OCI-LY7 (cell line): Measurements from ENCODE around the gene TRAPPC10. TPM values are rescaled to one million over a fixed set of nuclear protein-coding genes. Genes with fewer than 3 reads are reported as not detected.

Source experiments
- Bru-seq: library from RNA; stranded (reverse); fragments of 400-500 nt; gene quantifications from one replicate; lab custom pipeline; 2021; lab: Mats Ljungman, UMichigan
- BruChase-seq, 2 experiments: library from RNA; stranded (reverse); fragments of 400-500 nt; gene quantifications; one replicate each; lab custom pipeline; 2021; lab: Mats Ljungman, UMichigan
- BruUV-seq: library from RNA; stranded (reverse); fragments of 400-500 nt; replicated peaks from 2 replicates; lab custom pipeline; 2021; lab: Mats Ljungman, UMichigan
- CTCF ChIA-PET: fragments of 300-600 bp; sonication (Branson Sonifier 250); formaldehyde crosslinking; loops from one replicate; lab custom pipeline; 2022; ENCODE audit warnings: antibody characterized with exemption; ENCODE audit not compliant: unreplicated experiment; lab: Charles Lee
- POLR2A ChIA-PET: fragments of 300-600 bp; sonication (Branson Sonifier 250); formaldehyde crosslinking; loops from one replicate; lab custom pipeline; 2022; ENCODE audit warnings: antibody characterized with exemption; lab: Charles Lee
- DNase-seq: peaks from one replicate; pipeline ENCODE4 v3.0.0-alpha.2; 2015; ENCODE audit warnings: low spot score
- H2AFZ ChIP-seq: fragments of 200-600 bp; sonication (generic), shearing (Covaris generic); 2 replicates; pipeline ENCODE4 v1.6.1; 2014; ENCODE audit warnings: mild to moderate bottlenecking, antibody characterized with exemption, low read length, moderate library complexity
- H3K27ac ChIP-seq: fragments of 200-600 bp; sonication (generic); 2 replicates; pipeline ENCODE4 v1.5.1; 2014; ENCODE audit warnings: mixed run types, low read depth, mild to moderate bottlenecking, moderate library complexity, low read length, inconsistent platforms; ENCODE audit not compliant: poor library complexity, severe bottlenecking
- H3K36me3 ChIP-seq: fragments of 200-600 bp; sonication (generic); 2 replicates; pipeline ENCODE4 v1.6.1; 2014; ENCODE audit warnings: mild to moderate bottlenecking, antibody characterized with exemption, low read length, moderate library complexity, mixed read lengths; ENCODE audit not compliant: insufficient read depth
- H3K4me1 ChIP-seq: fragments of 200-600 bp; sonication (generic); 2 replicates; pipeline ENCODE4 v1.5.1; 2014; ENCODE audit warnings: mild to moderate bottlenecking, low read length; ENCODE audit not compliant: insufficient read depth, poor library complexity, severe bottlenecking
- H3K4me2 ChIP-seq: fragments of 200-600 bp; sonication (generic); 2 replicates; pipeline ENCODE4 v1.6.1; 2014; ENCODE audit warnings: mild to moderate bottlenecking, low read length
- H3K4me3 ChIP-seq: fragments of 200-600 bp; sonication (generic); 2 replicates; pipeline ENCODE4 v1.5.1; 2014; ENCODE audit warnings: mild to moderate bottlenecking, low read depth, low read length; ENCODE audit not compliant: poor library complexity, severe bottlenecking
- H3K79me2 ChIP-seq: fragments of 200-600 bp; sonication (generic); 2 replicates; pipeline ENCODE4 v1.6.1; 2016; ENCODE audit warnings: low read depth, mild to moderate bottlenecking, low read length, moderate library complexity, mixed read lengths; ENCODE audit not compliant: insufficient read depth
- H3K9me2 ChIP-seq: fragments of 200-600 bp; sonication (generic); 2 replicates; pipeline ENCODE4 v1.6.1; 2016; ENCODE audit warnings: mild to moderate bottlenecking, low read length, mixed read lengths; ENCODE audit not compliant: insufficient read depth
- H3K9me3 ChIP-seq: fragments of 200-600 bp; sonication (generic); 2 replicates; pipeline ENCODE4 v1.6.1; 2014; ENCODE audit warnings: mild to moderate bottlenecking, mixed run types, low read length, mixed read lengths
- H4K20me1 ChIP-seq: fragments of 200-600 bp; sonication (generic); 2 replicates; pipeline ENCODE4 v1.6.1; 2014; ENCODE audit warnings: mild to moderate bottlenecking, antibody characterized with exemption, low read length, moderate library complexity, mixed read lengths; ENCODE audit not compliant: insufficient read depth
- CTCF ChIP-seq: fragments of 200-600 bp; sonication (generic); conservative IDR thresholded peaks from 2 replicates; pipeline ENCODE4 v1.5.1; 2014; ENCODE audit warnings: mild to moderate bottlenecking, antibody characterized with exemption, low read length, moderate library complexity, mixed read lengths
- EZH2phosphoT487 ChIP-seq: fragments of 200-600 bp; sonication (generic); IDR thresholded peaks from 2 replicates; pipeline ENCODE4 v1.6.1; 2018; ENCODE audit warnings: low read depth, borderline replicate concordance, mild to moderate bottlenecking, mixed run types, antibody characterized with exemption, low read length, moderate library complexity, mixed read lengths
- intact Hi-C: fragments of 100-400 bp; cut with micrococcal nuclease; formaldehyde crosslinking; loops from one replicate; pipeline ENCODE4 v1.10.0; 2022; ENCODE audit not compliant: unreplicated experiment
- long read RNA-seq: library from polyadenylated mRNA; stranded (forward); transcript quantifications from one replicate; pipeline ENCODE4 v2.0.0, GENCODE V29; 2022
- total RNA-seq, 2 experiments: library from RNA; depleted of rRNA in 1 of 2; stranded (reverse); fragments of >200 nt in 1 of 2; shearing (Covaris generic) in 1 of 2; gene quantifications; 2 replicates each; pipeline ENCODE4 v1.2.3, GENCODE V29; 2014 to 2022

TRAPPC10 gene
- total RNA-seq (2014; rRNA removed; shearing (Covaris generic)) (29.9 and 37.4 TPM in 2 replicates), total RNA-seq (2022) (54.7 and 62.5 TPM in 2 replicates), Bru-seq, nascent RNA (percentile 82 among the genes with signal in this experiment), BruChase-seq, experiment 1, labeled RNA remaining after a 6-hour chase (percentile 89 among the genes with signal in this experiment), BruChase-seq, experiment 2, labeled RNA remaining after a 2-hour chase (percentile 82 among the genes with signal in this experiment)
- long read RNA-seq, full-length matches to known transcripts, result 5 of 31 reads
- long read RNA-seq, partial matches to known transcripts, result 11 of 31 reads
- long read RNA-seq, other reads (novel, unspliced or antisense), result 15 of 31 reads

DNA sequence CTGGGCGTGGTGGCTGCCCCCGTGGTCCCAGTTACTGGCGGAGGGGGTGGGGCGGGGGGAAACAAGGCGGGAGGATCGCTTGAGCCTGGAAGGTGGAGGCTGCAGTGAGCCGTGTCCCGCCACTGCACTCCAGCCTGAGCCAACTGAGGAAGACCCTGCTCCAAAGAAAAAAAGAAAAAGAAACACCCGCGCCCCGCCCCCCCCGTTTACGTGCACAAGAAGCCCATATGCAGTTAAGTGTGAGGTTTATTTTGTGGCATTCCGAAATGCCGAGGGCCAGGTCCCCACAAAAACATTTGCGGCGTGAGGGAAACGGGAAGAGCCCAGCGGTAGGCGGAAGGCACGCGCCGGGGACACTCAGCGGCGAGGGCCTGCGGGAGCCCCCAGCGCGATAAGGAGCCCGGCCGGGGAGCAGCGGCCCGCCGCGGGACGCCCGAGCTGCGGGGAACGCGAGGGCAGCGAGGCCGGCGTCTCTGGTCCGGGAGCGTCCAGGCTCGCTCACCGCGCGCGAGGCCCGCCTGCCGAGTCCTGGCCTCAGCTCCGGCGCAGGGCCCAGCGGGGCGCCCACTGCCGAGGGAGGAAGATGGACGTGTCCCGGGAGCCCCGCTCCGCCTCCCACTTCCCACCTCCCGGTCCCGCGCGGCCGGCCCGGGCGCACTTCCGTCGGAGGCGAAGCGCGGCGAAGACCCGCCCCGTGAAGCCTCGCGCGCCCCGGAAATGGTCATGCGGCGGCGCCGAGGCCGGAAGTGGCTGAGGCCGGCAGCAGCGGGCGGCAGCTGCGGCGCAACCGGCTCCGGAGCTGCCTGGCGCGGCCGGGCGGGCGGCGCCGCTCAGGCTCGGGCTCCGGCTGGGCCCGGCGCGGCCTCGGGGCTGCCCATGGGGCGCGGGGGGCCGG is at the start of gene TRAPPC10:
TSS of gene TRAPPC10 (plus strand) at position 731 of the 895 bp plus-strand sequence. CDS start 185 bp downstream, outside the sequence.
- peak within 1 kb of the TSS; percentile 84 for H3K4me3 ChIP-seq
- H3K27ac ChIP-seq, result peak within 1 kb of the TSS; percentile 75
- ChIA-PET CTCF (interaction anchor here (0.6 kb wide), 1 partner anchor 9 kb away, joined by 9 read pairs; no protein-coding TSS in a partner anchor), POLR2A (interaction anchor here (0.6 kb wide), 1 partner anchor 146 kb away, joined by 3 read pairs; no protein-coding TSS in a partner anchor)
- intact Hi-C loops, result no loop called here
- H4K20me1 ChIP-seq, result peaks cover 19% of the 10 kb centered on the region; the same call in 1 of the 2 replicates
- no peaks in the 10 kb centered on the region for H3K9me3 ChIP-seq
- peaks cover 45% of the 10 kb centered on the region for H3K79me2 ChIP-seq
- TF ChIP-seq EZH2phosphoT487, result no peak
- TF ChIP-seq CTCF, result no peak
- H2AFZ ChIP-seq, result peak within 1 kb of the TSS; percentile 32
- no peaks in the 10 kb centered on the region for H3K9me2 ChIP-seq
- H3K4me1 ChIP-seq, result peaks cover 34% of the 10 kb centered on the region
- 0 out of 2 replicates have a peak, but pooled peaks cover 8% of the 10 kb centered on the region for H3K36me3 ChIP-seq
- BruUV-seq, result no TSS peak
- DNase-seq, result peak; percentile 90
- H3K4me2 ChIP-seq, result peak within 1 kb of the TSS; percentile 84

GRCh38 chr21:43965911-43966585 is 46.1 kb upstream of the TRAPPC10 start:
- Histone ChIP-seq H2AFZ (no peak overlapping the region), H3K36me3 (no peaks in the 10 kb centered on the region), H4K20me1 (no peaks in the 10 kb centered on the region), H3K27ac (no peak overlapping the region), H3K4me3 (no peak overlapping the region), H3K4me1 (no peaks in the 10 kb centered on the region), H3K9me3 (no peaks in the 10 kb centered on the region), H3K9me2 (no peaks in the 10 kb centered on the region), H3K79me2 (no peaks in the 10 kb centered on the region), H3K4me2 (no peak overlapping the region)
- no peak for DNase-seq
- intact Hi-C loops, result no loop called here
- TF ChIP-seq EZH2phosphoT487 (no peak), CTCF (no peak)
- ChIA-PET CTCF (no interaction called here), POLR2A (no interaction called here)
- BruUV-seq, result no TSS peak
